ENCODE results near the gene NBL1. TPM values are rescaled to one million over a fixed set of nuclear protein-coding genes. Genes with fewer than 3 reads are reported as not detected.

The NBL1 gene
- total RNA-seq, 2 donors from 2014 or later = 32.0 to 32.3 TPM

- Mint-ChIP-seq H3K27ac (no peak overlapping the region), H3K4me1 (peaks cover 18% of the 10 kb centered on the region), H3K4me3 (no peak overlapping the region), H3K27me3 (no peaks in the 10 kb centered on the region), H3K36me3 (ENCODE audit: low read depth) (peaks cover 2% of the 10 kb centered on the region)
- no peaks in the 10 kb centered on the region for H3K9me3 ChIP-seq (ENCODE audit: control insufficient read depth, low read length, poor library complexity, severe bottlenecking)
- DNase-seq (no peak), ATAC-seq (no peak)
These were observed 12.1 kb downstream of the NBL1 start for GRCh38 chr1:19656134-19656779.

GRCh38 chr1:19656780-19657466 lies 12.8 kb downstream of the NBL1 start:
- DNase-seq = no peak
- ATAC-seq = no peak
- Mint-ChIP-seq H3K4me1 (peaks cover 17% of the 10 kb centered on the region), H3K27ac (no peak overlapping the region), H3K36me3 (ENCODE audit: low read depth) (peaks cover 2% of the 10 kb centered on the region), H3K27me3 (no peaks in the 10 kb centered on the region), H3K4me3 (no peak overlapping the region)
- no peaks in the 10 kb centered on the region for H3K9me3 ChIP-seq (ENCODE audit: control insufficient read depth, low read length, poor library complexity, severe bottlenecking)

GRCh38 chr1:19657511-19657910 lies 13.4 kb downstream of the NBL1 start:
- no peaks in the 10 kb centered on the region for H3K9me3 ChIP-seq (ENCODE audit: control insufficient read depth, low read length, poor library complexity, severe bottlenecking)
- Mint-ChIP-seq H3K27ac (no peak overlapping the region), H3K27me3 (no peaks in the 10 kb centered on the region), H3K4me1 (peaks cover 17% of the 10 kb centered on the region), H3K36me3 (ENCODE audit: low read depth) (peaks cover 2% of the 10 kb centered on the region), H3K4me3 (no peak overlapping the region)
- DNase-seq (no peak), ATAC-seq (no peak)

- H3K27ac Mint-ChIP-seq = no peak overlapping the region
- no peak for ATAC-seq
- peaks cover 4% of the 10 kb centered on the region for H3K27me3 Mint-ChIP-seq
These were observed 14.1 kb downstream of the NBL1 start for GRCh38 chr1:19658186-19658585.

GRCh38 chr1:19661721-19662228 lies 17.7 kb downstream of the NBL1 start:
- H3K36me3 Mint-ChIP-seq (ENCODE audit: low read depth) = peaks cover under 1% of the 10 kb centered on the region
- no peaks in the 10 kb centered on the region for H3K9me3 ChIP-seq (ENCODE audit: control insufficient read depth, low read length, poor library complexity, severe bottlenecking)
- peaks cover 26% of the 10 kb centered on the region for H3K4me1 Mint-ChIP-seq
- peaks cover 23% of the 10 kb centered on the region for H3K27me3 Mint-ChIP-seq
- peak overlapping the region; percentile 49 for H3K27ac Mint-ChIP-seq
- no peak overlapping the region for H3K4me3 Mint-ChIP-seq
- DNase-seq = no peak
- ATAC-seq = peak; percentile 32

More at GRCh38 chr1:19658186-19658585, 14.1 kb downstream of the NBL1 start:
- H3K4me1 Mint-ChIP-seq = peaks cover 17% of the 10 kb centered on the region
- no peaks in the 10 kb centered on the region for H3K9me3 ChIP-seq (ENCODE audit: control insufficient read depth, low read length, poor library complexity, severe bottlenecking)
- no peak overlapping the region for H3K4me3 Mint-ChIP-seq
- peaks cover 2% of the 10 kb centered on the region for H3K36me3 Mint-ChIP-seq (ENCODE audit: low read depth)
- no peak for DNase-seq

- no peaks in the 10 kb centered on the region for H3K9me3 ChIP-seq (ENCODE audit: control insufficient read depth, low read length, poor library complexity, severe bottlenecking)
- H3K4me3 Mint-ChIP-seq = no peak overlapping the region
- no peak for ATAC-seq
- DNase-seq = no peak
- peaks cover 29% of the 10 kb centered on the region for H3K4me1 Mint-ChIP-seq
- peak overlapping the region; percentile 49 for H3K27ac Mint-ChIP-seq
- H3K36me3 Mint-ChIP-seq (ENCODE audit: low read depth) = peaks cover 5% of the 10 kb centered on the region
- H3K27me3 Mint-ChIP-seq = peaks cover 28% of the 10 kb centered on the region
These were observed 18.2 kb downstream of the NBL1 start for GRCh38 chr1:19662313-19662712.

GRCh38 chr1:19664453-19665185 lies 20.5 kb downstream of the NBL1 start, which contains the start of gene HTR6:
Gene HTR6, plus strand, starts transcription at chr1:19664875. Its CDS starts 879 bp downstream, at chr1:19665754.
- DNase-seq (peak in 2 of 3 donors; percentile 23 to 27), ATAC-seq (peak; percentile 54)
- Mint-ChIP-seq H3K36me3 (ENCODE audit: low read depth) (peaks cover 5% of the 10 kb centered on the region), H3K4me1 (peaks cover 23% of the 10 kb centered on the region), H3K27me3 (peaks cover 43% of the 10 kb centered on the region), H3K4me3 (peak within 1 kb of the TSS; percentile 82), H3K27ac (peak within 1 kb of the TSS; percentile 8)
- no peaks in the 10 kb centered on the region for H3K9me3 ChIP-seq (ENCODE audit: control insufficient read depth, low read length, poor library complexity, severe bottlenecking)

- Mint-ChIP-seq H3K4me3 (peak overlapping the region; percentile 82), H3K4me1 (peaks cover 23% of the 10 kb centered on the region), H3K27ac (no peak overlapping the region), H3K36me3 (ENCODE audit: low read depth) (peaks cover 6% of the 10 kb centered on the region), H3K27me3 (peaks cover 48% of the 10 kb centered on the region)
- ATAC-seq = no peak
- DNase-seq = no peak
- no peaks in the 10 kb centered on the region for H3K9me3 ChIP-seq (ENCODE audit: control insufficient read depth, low read length, poor library complexity, severe bottlenecking)
These were observed 21.0 kb downstream of the NBL1 start for GRCh38 chr1:19665186-19665495.

- Mint-ChIP-seq H3K27ac (no peak overlapping the region), H3K27me3 (peaks cover 49% of the 10 kb centered on the region), H3K4me1 (peaks cover 20% of the 10 kb centered on the region), H3K4me3 (peak overlapping the region; percentile 82), H3K36me3 (ENCODE audit: low read depth) (peaks cover 7% of the 10 kb centered on the region)
- no peak for DNase-seq
- no peaks in the 10 kb centered on the region for H3K9me3 ChIP-seq (ENCODE audit: control insufficient read depth, low read length, poor library complexity, severe bottlenecking)
- peak; percentile 9 for ATAC-seq
These were observed 21.7 kb downstream of the NBL1 start for GRCh38 chr1:19665496-19666465.

- Mint-ChIP-seq H3K36me3 (ENCODE audit: low read depth) (peaks cover 7% of the 10 kb centered on the region), H3K27ac (no peak overlapping the region), H3K4me1 (peaks cover 20% of the 10 kb centered on the region), H3K4me3 (no peak overlapping the region), H3K27me3 (peaks cover 39% of the 10 kb centered on the region)
- H3K9me3 ChIP-seq (ENCODE audit: control insufficient read depth, low read length, poor library complexity, severe bottlenecking) = no peaks in the 10 kb centered on the region
- DNase-seq = no peak
- ATAC-seq = no peak
These were observed 24.8 kb downstream of the NBL1 start for GRCh38 chr1:19668888-19669287.

- no peak for DNase-seq
- no peak overlapping the region for H3K27ac Mint-ChIP-seq
- no peak for ATAC-seq
- peaks cover 7% of the 10 kb centered on the region for H3K36me3 Mint-ChIP-seq (ENCODE audit: low read depth)
- no peak overlapping the region for H3K4me3 Mint-ChIP-seq
- no peaks in the 10 kb centered on the region for H3K9me3 ChIP-seq (ENCODE audit: control insufficient read depth, low read length, poor library complexity, severe bottlenecking)
- peaks cover 13% of the 10 kb centered on the region for H3K4me1 Mint-ChIP-seq
- peaks cover 47% of the 10 kb centered on the region for H3K27me3 Mint-ChIP-seq
These were observed 26.7 kb downstream of the NBL1 start for GRCh38 chr1:19670787-19671186.

- no peak for DNase-seq
- Mint-ChIP-seq H3K36me3 (ENCODE audit: low read depth) (peaks cover 2% of the 10 kb centered on the region), H3K4me3 (no peak overlapping the region), H3K4me1 (peaks cover 3% of the 10 kb centered on the region), H3K27ac (no peak overlapping the region), H3K27me3 (peaks cover 32% of the 10 kb centered on the region)
- no peak for ATAC-seq
- no peaks in the 10 kb centered on the region for H3K9me3 ChIP-seq (ENCODE audit: control insufficient read depth, low read length, poor library complexity, severe bottlenecking)
These were observed 28.1 kb downstream of the NBL1 start for GRCh38 chr1:19672237-19672636.
